Cardiac muscle cell (in vitro differentiated cells and primary cell): Measurements from ENCODE around the gene DEPDC4. TPM values are rescaled to one million over a fixed set of nuclear protein-coding genes. Genes with fewer than 3 reads are reported as not detected.
"Not testable (repeated sequence)": the region's sequence is repeated elsewhere in the genome, so short reads cannot be mapped to it uniquely, and the experiment has no call there.

Experiments used
- DNase-seq, 2 donors: peaks; one replicate each; pipeline versions ENCODE4 v3.0.0 to v3.0.0-alpha.2; 2010 to 2017; ENCODE audit warnings: low read depth in 1 of 2, low spot score in 1 of 2
- H3K27ac ChIP-seq: fragments of 200-600 bp; sonication (generic); 2 replicates; pipeline ENCODE4 v1.5.1; 2016
- H3K27me3 ChIP-seq: fragments of 200-600 bp; sonication (generic); 2 replicates; pipeline ENCODE4 v1.6.0; 2016; ENCODE audit warnings: control low read depth
- H3K36me3 ChIP-seq: fragments of 200-600 bp; sonication (generic); 2 replicates; pipeline ENCODE4 v1.5.1; 2016; ENCODE audit warnings: control low read depth
- H3K4me1 ChIP-seq: fragments of 200-600 bp; sonication (generic); 2 replicates; pipeline ENCODE4 v1.8.1; 2017; ENCODE audit warnings: low read depth, mild to moderate bottlenecking, mixed run types
- H3K4me3 ChIP-seq: fragments of 200-600 bp; sonication (generic); 2 replicates; pipeline ENCODE4 v1.5.1; 2016; ENCODE audit warnings: mild to moderate bottlenecking
- H3K9me3 ChIP-seq: fragments of 200-600 bp; sonication (generic); 2 replicates; pipeline ENCODE4 v1.5.1; 2017; ENCODE audit warnings: low read depth, mild to moderate bottlenecking, control low read depth
- polyA plus RNA-seq: library from polyadenylated mRNA; unstranded; fragments of >200 nt; fragmentation: Nextera tagmentation; extraction: Ambion mirVana; gene quantifications from 2 replicates; pipeline ENCODE4 v1.2.1, GENCODE V29; 2016
- total RNA-seq: library from RNA; depleted of rRNA; stranded (reverse); fragments of >200 nt; gene quantifications from 2 replicates; pipeline ENCODE4 v1.2.3, GENCODE V29; 2016
- TF ChIP-seq, protein P1 (sequence below): IDR thresholded peaks from 2 replicates; pipeline ENCODE4 v1.5.1; 2012; ENCODE audit warnings: low read depth, mild to moderate bottlenecking, low read length

The DEPDC4 gene
- total and polyA plus RNA-seq, 2 experiments from 2014 or later, result 1.5 to 5.4 TPM

DNA sequence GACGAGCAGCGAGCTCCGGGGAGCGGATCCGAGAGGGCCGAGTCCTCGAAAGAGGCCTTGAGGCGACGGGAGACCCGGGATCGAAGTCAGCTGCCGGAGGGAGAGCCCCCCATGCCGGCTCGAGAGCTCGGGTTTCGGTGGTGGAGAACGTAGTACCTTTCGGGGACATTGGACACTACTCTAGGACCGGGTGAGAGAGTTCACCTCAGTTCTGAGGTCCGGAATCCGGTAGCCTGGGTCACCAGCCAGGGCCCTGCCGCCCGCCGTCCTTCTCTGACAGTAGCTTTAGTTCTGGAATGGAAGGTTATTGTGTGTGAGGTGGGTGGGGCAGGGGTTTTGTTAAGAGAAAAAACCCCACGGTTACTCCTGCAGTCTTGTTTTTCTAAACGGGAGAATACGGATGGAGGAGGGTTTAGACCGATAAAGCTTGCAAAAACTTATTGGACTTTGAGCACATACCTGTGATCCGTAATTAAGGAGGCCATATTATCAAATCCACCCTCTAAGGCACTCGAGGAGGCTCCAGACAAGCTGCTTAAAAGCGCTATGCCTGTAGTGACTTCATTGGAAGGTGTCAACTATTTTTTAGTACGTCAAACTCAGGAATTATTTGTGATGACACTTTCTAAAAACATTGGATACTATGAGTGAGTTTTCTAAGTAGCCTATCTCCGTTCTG is 863 bp upstream of the DEPDC4 start:
- Histone ChIP-seq H3K9me3 (no peaks in the 10 kb centered on the region), H3K4me1 (peaks cover 21% of the 10 kb centered on the region), H3K36me3 (no peaks in the 10 kb centered on the region), H3K27me3 (no peaks in the 10 kb centered on the region), H3K4me3 (peak overlapping the region; percentile 88), H3K27ac (peak overlapping the region; percentile 97)
- TF ChIP-seq, protein P1, sequence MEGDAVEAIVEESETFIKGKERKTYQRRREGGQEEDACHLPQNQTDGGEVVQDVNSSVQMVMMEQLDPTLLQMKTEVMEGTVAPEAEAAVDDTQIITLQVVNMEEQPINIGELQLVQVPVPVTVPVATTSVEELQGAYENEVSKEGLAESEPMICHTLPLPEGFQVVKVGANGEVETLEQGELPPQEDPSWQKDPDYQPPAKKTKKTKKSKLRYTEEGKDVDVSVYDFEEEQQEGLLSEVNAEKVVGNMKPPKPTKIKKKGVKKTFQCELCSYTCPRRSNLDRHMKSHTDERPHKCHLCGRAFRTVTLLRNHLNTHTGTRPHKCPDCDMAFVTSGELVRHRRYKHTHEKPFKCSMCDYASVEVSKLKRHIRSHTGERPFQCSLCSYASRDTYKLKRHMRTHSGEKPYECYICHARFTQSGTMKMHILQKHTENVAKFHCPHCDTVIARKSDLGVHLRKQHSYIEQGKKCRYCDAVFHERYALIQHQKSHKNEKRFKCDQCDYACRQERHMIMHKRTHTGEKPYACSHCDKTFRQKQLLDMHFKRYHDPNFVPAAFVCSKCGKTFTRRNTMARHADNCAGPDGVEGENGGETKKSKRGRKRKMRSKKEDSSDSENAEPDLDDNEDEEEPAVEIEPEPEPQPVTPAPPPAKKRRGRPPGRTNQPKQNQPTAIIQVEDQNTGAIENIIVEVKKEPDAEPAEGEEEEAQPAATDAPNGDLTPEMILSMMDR, result no peak
- peak in 1 of 2 donors; percentile 36 for DNase-seq

DNA sequence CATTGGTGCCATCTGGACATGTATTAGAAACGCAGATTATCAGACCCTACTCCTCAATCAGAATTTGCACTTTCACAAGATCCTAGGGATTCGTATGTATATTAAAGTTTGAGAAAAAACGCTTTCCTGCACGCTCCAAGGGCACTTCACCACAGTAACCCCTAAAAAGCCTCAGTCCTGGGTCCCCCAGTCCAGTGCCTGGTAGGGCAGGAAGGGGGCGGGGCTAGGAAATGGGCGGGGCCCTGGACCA is 369 bp downstream of the DEPDC4 start:
- TF ChIP-seq, protein P1, result no peak
- peaks cover 21% of the 10 kb centered on the region for H3K4me1 ChIP-seq
- peak in 1 of 2 donors; percentile 90 for DNase-seq
- H3K27me3 ChIP-seq, result no peaks in the 10 kb centered on the region
- no peaks in the 10 kb centered on the region for H3K9me3 ChIP-seq
- peak overlapping the region; percentile 88 for H3K4me3 ChIP-seq
- no peaks in the 10 kb centered on the region for H3K36me3 ChIP-seq
- H3K27ac ChIP-seq, result peak overlapping the region; percentile 97

DNA sequence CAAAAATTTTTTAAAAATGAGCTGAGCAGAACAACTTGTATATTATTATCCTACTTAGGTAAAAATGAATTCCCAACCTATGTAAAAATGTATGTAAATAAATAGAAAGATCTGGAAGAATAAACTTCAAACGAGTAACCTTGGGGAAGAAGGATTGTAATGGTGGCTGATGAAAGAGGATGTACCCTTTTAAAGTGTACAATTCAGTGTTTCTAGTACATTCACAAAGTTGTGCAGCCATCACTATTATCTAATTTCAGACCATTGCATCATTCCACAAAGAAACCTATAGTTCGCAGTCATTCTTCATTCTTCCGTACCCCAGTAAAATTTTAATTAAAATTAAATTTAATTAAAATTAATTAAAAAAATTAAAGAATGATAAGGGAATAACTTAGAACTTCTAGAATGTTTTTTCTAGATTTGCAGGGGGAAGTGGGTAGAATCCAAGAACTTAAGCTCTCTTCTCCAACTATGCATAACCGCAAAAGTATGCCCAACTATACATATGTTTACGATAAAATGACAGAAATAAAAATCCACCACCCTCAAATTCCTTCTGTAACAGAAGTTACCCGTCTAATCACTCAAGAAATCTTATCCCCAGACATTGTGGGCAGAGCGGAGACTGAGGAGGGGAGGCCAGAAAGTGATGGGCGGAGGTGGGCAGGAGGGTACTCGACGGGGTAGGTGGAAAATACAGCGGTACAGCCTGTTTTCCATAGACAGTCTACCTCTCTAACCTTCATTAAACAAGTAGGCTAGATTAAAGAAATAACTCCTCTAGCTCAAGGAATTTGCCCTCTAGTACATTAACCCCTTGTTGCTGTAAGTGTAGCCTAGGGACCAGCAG is 921 bp downstream of the DEPDC4 start:
- Histone ChIP-seq H3K36me3 (no peaks in the 10 kb centered on the region), H3K9me3 (no peaks in the 10 kb centered on the region), H3K27ac (peak overlapping the region; percentile 97), H3K4me3 (peak overlapping the region; percentile 88), H3K4me1 (peaks cover 20% of the 10 kb centered on the region), H3K27me3 (no peaks in the 10 kb centered on the region)
- TF ChIP-seq, protein P1, result no peak
- DNase-seq, result no peak

DNA sequence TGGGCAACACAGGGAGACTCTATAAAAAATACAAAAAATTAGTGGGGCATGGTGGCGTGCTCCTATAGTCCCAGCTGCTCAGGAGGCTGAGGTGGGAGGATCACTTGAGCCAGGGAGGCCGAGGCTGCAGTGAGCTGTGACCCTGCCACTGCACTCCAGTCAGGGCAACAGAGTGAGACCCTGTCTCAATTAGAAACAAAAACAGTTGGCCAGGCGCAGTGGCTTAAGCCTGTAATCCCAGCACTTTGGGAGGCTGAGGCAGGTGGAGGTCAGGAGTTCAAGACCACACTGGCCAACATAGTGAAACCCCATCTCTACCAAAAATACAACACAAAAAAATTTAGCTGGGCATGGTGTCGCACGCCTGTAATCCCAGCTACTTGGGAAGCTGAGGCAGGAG is 1.8 kb downstream of the DEPDC4 start:
- not testable (repeated sequence) for H3K27me3 ChIP-seq, H3K36me3 ChIP-seq, H3K4me3 ChIP-seq, DNase-seq, H3K27ac ChIP-seq, H3K9me3 ChIP-seq
- peaks cover 17% of the 10 kb centered on the region for H3K4me1 ChIP-seq

DNA sequence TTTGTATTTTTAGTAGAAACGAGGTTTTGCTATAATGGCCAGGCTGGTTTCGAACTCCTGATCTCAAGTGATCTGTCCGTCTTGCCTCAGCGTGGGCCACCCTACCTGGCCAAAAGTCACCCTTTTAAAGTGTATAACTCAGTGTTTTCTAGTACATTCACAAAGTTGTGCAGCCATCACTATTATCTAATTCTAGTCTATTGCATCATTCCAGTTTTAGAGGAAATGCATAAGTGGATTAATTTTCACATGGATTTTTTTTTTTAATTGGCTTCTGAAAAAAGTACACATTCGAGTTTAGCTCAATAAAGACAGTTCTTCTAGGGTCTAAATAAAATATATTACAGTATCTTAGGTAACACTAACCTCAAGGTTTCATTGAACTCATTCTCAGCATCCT is 3.7 kb downstream of the DEPDC4 start:
- H3K36me3 ChIP-seq, result no peaks in the 10 kb centered on the region
- no peaks in the 10 kb centered on the region for H3K4me1 ChIP-seq
- DNase-seq, result no peak
- no peaks in the 10 kb centered on the region for H3K9me3 ChIP-seq
- TF ChIP-seq, protein P1, result no peak
- H3K27me3 ChIP-seq, result no peaks in the 10 kb centered on the region
- no peak overlapping the region for H3K4me3 ChIP-seq
- H3K27ac ChIP-seq, result no peak overlapping the region

DNA sequence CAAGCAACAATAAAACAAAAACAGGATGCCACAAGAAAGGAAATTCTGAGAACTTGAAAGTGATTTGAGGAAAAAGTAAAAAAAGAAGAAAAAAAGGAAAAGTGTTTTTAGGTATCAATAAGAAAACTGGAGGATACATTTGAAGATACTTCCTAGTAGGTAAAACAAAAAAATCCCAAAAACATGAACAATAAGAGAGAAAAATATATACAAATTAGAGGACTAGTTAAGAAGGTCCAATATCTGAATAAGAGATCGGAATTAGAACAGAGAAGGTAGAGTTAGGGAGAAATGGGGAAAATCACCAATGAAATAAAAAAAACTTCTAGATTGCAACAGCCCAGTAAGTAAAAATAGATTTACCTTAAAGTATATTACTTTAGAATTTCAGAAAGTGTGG is 8.8 kb downstream of the DEPDC4 start:
- no peak overlapping the region for H3K4me3 ChIP-seq
- H3K36me3 ChIP-seq, result no peaks in the 10 kb centered on the region
- H3K9me3 ChIP-seq, result no peaks in the 10 kb centered on the region
- TF ChIP-seq, protein P1, result no peak
- H3K27ac ChIP-seq, result no peak overlapping the region
- no peaks in the 10 kb centered on the region for H3K27me3 ChIP-seq
- no peaks in the 10 kb centered on the region for H3K4me1 ChIP-seq
- no peak for DNase-seq
